Stimulated activated CD8-positive, alpha-beta memory T cell treated with anti-CD3 and anti-CD28 coated beads, Interleukin-7, amount 100 ng/mL, for 24 hours (primary cell): ENCODE measurements around the gene LUC7L.
"Not testable (repeated sequence)": the region's sequence is repeated elsewhere in the genome, so short reads cannot be mapped to it uniquely, and the experiment has no call there.

ENCODE experiments used
- DNase-seq: peaks from one replicate; pipeline ENCODE4 v3.0.0-alpha.2; 2020; ENCODE audit warnings: low read depth

LUC7L gene, protein sequence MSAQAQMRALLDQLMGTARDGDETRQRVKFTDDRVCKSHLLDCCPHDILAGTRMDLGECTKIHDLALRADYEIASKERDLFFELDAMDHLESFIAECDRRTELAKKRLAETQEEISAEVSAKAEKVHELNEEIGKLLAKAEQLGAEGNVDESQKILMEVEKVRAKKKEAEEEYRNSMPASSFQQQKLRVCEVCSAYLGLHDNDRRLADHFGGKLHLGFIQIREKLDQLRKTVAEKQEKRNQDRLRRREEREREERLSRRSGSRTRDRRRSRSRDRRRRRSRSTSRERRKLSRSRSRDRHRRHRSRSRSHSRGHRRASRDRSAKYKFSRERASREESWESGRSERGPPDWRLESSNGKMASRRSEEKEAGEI

DNA sequence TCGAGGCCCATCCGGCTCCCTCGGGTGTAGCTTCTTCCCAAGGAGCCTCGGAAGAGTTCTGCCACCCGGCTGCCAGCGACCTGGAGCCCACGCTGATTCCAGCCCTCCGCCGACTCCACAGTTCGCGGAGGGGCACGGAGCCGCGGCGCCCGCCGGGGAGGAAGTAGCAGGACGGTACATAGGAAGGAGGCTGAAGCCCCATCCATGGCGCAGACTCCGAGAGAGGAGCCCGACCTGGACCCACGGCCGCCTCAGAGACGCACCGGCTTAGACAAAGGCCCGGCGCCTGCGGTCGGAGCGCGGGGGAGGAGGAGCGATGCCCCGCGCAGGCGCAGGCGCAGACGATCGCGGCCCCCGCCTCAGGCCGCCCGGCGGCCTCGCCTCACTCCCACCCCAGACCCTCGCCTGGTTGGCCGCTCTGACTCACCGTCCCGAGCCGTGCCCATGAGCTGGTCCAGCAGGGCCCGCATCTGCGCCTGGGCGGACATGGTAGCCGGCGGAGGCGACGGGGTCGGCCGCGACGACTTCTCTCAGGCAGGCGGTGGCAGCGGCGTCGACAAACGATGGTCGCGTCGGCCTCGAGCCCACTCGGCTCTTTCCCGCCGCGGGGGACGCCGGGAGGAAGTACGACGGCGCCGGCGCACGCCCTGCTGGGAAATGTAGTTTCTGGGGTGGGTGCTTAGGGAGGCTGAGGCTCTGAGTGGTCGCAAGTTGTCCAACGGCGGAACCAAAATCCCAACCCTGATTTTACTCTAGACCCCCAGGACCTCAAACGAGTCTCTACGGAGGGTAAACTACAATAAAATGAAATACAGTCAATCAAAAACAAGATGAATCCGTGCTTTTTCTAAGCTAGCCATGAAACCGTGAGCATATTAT, at the start of gene LUC7L:
LUC7L (minus strand) TSS at position 598 of the 879 bp plus-strand sequence; CDS start at position 488, 110 bp downstream.
- DNase-seq, result peak; percentile 78

DNA sequence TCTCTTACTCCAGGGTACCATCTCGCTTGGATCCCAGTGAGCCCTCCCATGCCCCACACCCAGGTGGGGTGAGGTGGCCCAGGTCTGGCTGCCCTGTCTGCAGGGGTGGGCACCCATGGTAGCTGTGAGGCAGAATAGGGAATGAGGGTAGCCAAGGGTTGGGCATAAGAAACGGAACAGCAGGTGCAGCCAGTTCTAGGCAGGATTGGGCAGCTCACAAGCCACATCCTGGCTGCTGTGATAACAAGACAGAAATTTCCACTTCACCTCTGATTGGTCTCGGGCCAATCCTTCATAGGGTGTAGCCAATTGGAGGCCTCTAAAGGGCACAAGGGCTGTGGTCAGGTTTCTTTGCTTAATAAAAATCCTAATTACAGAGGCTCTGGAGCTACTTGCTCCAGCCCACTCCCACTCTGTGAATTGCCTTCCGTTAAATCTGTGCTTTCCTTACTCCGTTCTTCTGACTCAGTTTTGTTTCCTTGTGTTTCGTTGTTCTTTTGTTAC, 49.7 kb upstream of the LUC7L start:
- no peak for DNase-seq

DNA sequence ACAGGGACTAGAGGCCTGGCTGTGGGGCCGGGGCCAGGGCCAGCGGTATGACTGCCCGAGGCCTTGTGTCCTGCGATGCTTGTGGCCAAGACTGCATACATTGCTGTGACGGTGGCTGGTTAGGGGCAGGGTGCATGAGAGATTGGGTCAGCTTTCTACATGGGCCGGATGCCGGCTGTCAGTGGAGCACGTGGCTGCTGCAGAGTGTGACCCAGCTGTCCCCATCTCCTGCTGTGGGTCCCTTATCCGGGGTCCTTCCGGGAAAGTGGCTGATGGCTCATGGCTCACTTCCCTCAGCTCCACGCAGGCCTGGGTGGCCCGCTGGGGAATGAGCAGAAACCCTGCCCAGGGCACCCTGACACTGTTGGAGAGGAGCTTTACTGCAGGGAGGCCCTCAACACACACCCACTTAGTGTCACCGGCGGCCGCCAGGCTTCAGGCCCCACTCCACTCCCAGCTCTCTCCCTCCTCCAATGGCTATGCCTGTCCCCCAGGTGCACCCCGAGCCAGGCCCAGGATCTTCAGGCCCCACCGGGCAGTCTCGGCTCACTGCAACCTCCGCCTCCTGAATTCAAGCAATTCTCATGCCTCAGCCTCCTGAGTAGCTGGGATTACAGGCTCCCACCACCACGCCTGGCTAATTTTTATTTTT, 47.3 kb upstream of the LUC7L start:
- no peak for DNase-seq

DNA sequence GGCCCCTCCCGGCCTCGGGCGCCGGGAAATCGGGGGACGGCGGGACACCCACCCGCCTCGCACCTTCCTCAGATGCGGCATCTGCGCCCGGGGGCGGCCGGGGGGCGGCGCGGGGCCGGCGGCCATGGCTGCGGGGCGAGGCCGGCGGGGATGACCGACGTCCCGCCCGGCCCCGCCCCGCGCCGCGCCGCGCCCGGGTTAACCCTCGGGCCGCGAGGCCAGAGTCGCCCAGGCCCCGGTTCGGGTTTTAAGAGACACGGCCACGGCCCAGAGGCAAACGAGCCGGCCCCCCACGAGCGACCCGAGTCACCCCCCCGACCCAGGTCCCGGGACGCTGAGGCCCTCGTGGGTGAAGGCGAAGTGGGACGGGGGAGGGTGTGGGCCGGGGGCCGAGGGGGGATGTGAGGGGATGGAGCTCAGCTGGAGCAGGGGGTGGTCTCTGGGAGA, 46.6 kb upstream of the LUC7L start, which contains the start of gene RGS11:
RGS11 (minus strand) TSS at position 159 of the 447 bp plus-strand sequence; CDS start at position 126, 33 bp downstream.
- DNase-seq, result no peak

DNA sequence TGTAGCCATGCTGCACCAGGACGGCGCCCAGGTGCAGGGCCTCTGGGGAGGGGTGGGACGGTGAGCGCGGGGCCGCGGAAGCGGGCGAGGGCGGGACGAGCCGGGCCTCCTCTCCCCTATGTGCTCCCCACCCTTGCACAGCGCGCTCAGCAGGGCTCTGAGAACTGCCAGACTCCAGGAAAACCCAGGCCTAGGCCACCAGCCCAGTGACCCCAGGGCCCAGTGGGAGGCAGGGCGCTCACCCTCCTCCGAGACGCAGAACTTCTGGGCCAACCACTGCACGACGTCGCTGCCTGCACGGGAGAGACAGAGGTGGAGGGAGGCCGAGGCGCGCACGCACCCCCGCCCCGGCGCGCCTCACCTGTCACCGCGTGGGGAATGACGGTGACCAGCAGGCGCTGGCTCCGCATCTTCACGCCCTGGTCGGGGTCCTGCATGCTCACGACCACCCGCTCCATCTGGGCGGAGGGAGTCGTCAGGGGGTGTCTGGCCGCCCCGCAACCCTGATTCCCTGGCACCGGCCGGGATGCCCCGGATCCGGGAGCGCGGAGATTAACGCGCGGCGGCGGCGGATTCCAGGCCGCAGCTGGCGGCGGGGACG, 45.9 kb upstream of the LUC7L start:
- no peak for DNase-seq

DNA sequence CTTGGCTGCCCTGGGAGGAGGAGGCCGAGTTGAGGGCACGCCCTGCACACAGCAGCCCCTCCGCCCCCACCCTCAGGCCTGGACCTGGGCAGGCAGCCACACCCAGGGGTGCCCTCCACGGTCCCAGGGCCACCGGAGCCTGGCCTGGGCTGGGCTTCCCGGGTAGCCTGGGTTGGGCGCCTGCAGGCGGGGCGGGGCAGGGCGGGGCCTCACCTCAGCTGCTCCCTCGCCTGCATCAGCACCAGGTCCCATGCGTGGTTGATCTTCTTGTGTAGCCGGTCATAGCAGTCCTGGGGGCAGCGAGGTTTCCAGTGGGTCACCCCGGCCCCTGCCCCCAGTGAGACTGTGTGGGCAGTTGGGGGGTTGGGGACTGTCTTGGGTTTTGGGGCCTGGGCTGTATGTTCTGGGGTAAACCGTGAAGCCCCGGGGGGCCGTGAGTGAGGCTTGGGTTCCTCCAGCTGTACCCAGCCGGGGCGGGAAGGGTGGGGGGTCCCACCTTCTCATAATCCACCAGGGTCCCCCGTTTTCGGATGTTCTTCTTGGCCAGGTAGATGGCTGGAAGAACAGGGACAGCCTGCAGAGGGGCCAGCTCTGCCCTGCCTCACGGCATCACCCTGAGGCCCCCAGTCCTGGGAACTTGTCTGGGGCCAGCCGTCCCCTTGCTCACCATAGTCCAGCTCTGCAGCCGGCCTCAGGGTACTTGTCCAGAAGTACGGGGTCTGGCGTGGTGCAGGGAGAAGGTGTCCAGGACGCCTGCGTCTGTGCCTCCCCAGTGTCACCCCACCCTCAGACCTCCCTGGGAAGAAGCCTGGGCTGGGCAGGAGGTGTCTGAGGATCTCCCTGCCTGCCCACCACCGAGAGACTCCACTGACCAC, 44.5 kb upstream of the LUC7L start:
- DNase-seq, result no peak

DNA sequence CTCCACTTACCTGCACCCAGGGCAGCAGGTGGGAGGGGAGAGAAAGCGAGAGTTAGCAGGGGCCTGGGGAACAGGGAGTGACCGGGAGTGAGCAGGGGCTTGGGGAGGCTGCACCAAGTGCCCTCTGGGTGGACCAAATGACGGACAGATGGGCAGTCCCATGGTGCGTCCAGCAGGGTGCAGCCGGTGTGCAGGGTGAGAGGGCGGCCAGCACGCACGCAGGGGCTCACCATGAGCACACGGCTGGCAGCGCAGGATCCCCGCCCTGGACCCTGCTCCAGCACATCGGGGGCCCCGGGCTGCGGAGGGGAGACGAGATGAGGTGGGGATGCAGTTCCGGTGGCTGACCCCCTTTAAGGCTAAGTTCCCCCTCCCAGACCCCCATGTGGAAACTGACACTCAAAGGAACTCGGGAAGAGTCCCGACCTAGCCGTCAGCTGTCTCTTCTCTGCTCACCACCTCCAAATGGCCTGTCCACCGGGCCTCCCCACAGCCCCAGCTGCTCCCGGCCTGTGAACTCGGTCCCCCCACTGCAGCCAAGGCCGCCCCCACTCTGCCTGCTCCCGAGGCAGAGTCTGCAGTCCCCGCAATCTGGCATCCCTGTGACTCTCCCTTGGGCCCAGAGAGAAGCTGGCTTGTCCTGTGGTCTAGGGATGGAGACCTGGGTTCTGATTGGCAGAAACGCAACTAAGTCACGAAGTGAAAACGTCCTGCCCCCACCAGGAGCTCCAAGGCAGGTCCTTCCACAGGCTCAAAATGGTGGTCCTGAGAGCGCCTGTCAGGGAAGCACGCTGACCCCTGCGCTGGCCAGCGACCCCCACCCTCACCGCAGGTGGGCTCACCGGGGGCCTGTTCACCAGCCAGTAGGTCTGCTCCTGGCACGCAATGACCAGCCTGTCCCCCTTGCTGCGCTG, 43.6 kb upstream of the LUC7L start:
- no peak for DNase-seq

DNA sequence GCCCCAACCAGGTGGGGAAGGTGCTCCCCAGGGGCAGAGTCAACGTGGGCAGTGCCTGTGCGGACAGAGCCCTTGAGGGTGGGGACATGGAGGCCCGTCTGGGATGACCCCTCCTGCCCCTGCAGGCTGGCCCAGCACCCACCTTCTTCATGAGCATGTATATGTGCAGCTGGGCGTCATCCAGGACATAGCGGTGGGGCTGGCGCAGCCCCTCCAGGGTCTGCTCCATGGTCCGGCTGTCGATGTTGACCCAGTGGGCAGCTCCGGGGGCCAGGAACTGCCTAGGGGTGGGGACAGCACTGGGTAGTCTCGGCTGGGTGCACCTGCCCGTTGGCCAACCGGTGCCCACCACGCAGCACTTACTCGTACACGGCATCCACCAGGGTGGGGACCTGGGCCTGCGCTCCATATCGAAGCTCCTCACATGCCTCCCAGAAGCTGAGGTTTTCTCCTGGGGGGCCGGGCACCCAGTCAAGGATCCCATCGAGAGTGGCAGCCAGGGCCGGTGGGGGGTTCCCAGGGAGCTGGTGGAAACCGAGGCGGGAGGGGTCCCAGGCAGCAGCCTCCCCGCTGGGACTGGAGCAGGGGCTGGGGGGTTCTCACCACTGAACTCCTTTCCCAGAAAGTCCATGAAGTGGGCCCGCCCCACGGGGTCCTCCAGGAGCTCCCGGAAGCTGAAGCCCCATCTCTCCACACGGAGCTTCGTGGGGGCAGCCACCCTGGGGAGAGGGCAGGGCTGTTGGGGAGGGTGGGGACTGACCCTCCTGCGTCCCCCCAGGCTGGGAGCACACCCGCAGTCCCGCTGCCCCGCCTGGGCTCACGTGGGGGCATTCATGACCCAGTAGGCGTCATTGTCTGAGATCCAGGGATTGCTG, 41.4 kb upstream of the LUC7L start:
- no peak for DNase-seq

DNA sequence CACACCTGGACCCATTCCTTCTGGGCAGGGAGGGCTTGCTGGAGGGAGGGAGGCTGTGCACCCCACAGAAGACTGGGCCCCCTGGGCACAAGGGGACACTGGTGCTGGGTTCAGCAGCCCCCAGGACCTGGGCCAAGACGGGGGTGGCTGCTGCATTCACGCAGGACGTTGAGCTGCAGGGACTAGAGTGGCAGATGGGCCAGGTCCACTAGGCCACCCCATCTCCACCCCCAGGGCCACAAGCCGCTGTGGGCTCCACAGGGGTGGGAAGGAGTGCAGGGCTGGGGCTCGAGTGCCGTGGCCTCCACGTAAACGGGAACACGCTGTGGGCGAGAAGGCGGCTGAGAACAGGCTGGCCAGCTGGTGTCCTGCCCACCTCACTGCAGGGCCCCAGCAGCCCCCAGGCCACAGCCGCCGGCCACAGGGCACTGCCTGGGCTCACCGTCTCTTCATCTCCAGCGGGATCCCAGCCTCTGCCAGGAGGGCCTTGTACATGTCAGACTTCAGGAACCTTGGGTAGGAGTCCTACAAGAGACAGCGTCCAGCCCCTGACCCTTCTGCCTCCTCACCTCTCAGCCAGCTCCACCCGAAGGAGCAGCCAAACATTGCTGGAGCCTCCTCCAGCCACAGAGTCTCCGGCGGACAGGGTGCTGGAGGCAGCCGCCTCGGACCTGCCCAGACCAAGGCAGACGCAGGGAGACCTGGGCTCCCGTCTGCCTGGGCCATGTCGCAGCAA, 40.0 kb upstream of the LUC7L start:
- DNase-seq, result no peak

DNA sequence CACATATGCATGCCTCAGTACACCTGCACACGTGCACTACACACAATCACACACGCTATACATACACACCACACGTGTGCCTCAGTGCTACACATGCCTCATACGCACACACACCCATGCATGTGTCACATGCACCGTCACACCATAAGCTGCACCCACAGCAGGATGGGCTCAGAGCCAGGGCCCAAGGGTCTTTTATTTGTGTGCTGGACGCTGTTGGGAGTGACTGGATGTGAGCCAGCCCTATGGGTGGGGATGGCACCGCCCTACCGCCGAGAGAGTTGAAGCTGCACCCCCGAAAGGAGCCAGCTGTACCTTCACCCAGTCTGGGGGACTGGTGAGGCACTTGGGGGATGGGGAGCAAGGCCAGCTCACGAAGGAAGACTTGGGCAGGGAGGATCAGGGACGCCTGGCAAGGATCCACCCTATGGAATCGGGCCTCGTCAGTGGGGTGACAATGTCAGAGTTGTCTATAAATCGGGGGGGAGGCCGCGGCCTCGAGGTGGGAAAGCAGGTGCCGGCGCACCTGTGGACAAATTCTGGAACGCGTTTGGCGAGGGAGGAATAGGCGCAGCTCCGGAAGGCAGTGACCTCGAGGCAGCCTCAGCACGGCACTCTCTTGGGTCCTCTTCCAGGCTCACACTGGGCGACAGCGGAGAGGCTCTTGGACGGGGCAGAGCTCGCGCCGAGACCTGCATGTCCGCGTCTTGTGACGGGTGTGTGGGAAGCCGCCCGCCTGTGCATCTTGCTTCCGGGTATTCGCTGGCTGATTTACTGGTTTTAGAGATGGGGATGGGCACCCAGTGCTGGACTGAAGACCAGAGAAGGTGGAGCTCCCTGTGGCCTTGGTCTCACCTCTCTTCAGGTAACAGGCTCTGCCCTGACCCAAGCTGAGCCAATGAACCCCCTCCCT, 39.1 kb upstream of the LUC7L start:
- no peak for DNase-seq

DNA sequence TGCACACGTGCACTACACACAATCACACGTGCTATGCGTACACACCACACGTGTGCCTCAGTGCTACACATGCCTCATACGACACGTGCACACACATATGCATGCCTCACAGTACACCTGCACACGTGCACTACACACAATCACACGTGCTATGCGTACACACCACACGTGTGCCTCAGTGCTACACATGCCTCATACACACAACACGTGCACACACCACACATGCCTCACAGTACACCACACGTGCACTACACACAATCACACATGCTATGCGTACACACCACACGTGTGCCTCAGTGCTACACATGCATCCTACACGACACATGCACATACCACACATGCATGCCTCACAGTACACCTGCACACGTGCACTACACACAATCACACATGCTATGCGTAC, 38.3 kb upstream of the LUC7L start:
- DNase-seq, result not testable (repeated sequence)

DNA sequence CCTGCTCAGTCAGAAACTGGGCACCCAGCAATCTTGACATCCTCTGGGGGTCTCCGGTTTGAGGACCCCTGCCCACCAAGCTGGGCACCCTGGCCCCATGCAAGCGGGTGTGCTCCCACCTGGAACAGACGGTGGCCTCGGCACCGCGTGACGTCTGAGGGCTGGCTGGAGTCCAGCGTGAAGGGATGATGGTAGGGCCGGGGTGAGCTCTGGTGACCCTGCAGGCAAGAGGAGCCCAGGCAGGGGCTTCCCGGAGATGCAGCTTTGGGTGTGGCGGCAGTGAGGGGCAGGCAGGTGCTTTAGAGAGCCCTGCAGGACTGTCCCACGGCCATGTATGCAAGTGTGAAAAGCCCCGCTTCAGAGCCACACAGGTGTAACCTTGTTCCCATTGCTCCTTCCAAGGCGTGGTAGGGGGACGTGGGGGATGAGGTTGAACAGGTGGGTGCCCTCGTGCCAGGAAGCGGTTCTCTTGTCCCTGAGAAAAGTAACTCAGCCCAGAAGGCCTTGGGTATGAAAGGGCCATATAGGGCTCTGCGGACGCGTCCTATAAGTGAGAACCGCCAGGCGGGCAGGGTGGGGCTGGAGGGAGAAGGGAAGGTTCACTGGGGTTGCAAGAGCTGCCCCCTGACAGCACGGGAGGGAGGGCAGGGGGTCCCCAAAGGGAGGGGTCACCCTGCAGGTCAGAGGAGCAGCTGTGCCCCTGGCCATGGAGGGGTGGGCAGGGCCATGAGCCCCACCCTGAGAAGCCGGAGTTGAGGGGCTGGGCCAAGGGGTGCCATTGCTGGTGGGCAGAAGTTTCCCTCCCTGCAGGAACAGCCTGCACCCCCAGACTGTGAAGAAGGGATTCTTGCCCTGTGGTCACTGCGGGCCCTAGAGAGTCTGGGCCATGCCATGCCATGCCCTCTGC, 37.3 kb upstream of the LUC7L start:
- DNase-seq, result no peak

DNA sequence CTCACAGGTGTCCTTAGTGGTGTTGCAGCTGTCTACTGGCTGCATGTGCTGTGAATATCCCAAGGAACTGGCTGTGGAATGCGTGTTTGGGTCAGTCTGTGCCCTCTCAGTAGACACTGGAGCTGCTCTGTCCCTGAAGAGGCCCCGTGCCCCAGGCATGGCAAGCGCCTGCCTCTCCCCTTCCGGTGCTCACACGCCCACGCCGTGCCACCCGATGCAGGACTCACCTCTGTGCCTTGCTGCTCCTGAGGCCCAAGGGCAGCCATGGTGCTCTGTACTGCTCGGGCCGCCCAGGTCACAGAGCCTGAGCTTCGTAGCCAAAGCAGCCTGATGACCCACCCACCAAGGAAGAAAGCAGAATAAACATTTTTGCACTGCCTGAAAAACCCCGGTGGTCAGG, 36.5 kb upstream of the LUC7L start:
- no peak for DNase-seq

DNA sequence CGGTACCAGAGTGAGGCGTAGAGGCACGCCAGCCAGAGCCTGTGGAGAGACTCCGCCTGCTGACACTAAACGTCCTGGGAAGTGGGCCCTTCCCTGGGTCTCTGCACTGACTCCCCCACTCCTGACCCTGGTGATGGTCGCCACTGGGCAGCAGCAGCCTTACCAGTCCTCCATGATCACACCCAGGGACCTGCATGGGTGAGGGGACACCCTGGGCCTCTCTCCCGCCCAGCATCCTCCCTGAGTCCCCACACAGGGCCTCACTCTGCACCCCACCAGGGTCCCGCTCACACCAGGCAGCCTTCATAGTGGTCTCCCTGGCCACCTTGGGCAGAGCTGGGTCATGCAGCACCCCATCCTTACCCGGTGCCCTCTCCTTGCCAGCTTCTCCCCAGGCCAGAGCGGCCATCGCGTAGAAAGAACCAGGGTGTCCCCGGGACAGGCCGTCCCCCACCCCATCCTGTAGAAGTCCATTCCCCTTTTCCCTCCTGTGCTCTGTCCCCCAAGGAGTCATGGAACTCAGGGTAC, 35.8 kb upstream of the LUC7L start:
- DNase-seq, result no peak

DNA sequence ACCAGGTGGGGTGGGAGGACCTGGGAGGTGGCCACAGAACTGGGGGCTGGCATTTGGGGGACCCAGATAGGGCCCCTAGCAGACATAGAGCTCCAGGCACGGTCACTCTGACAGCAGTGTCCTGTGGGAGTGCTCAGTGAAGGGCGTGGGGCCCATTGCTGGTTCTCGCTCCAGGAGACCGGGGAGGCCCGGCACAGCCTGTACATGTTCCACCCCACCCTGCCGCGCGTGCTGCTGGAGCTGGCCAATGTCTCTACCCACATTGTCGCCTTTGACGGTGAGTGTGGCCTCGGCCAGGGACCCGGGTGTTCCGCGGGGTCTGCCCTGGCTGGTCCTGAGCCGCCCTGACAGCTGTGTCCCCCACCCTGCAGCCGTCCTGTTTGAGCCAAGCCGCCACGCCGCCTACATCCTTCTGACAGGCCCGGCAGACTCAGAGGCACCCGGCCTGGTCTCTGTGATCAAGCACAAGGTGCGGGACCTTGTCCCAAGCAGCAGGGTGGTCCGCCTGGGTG, 35.2 kb upstream of the LUC7L start:
- no peak for DNase-seq
